ENCODE measurements around the gene MALT1.

MALT1 gene

GRCh38 chr18:58777471-58777870, 106.2 kb downstream of the MALT1 start:
- no peak for DNase-seq (ENCODE audit: low spot score)
- TF ChIP-seq CTCF (IDR thresholded peaks at IDR 0.05; ENCODE audit: extremely low read depth, missing control alignments): no peak

GRCh38 chr18:58779529-58779928, 108.3 kb downstream of the MALT1 start:
- no peak for DNase-seq (ENCODE audit: low spot score)
- TF ChIP-seq CTCF (IDR thresholded peaks at IDR 0.05; ENCODE audit: extremely low read depth, missing control alignments): no peak

- DNase-seq (ENCODE audit: low spot score): no peak
- TF ChIP-seq CTCF (IDR thresholded peaks at IDR 0.05; ENCODE audit: extremely low read depth, missing control alignments): no peak
Measured at GRCh38 chr18:58780045-58780444, 108.8 kb downstream of the MALT1 start.

GRCh38 chr18:58781627-58782194, 110.4 kb downstream of the MALT1 start:
- TF ChIP-seq CTCF (IDR thresholded peaks at IDR 0.05; ENCODE audit: extremely low read depth, missing control alignments): peak; percentile 85
- DNase-seq (ENCODE audit: low spot score): peak; percentile 72

GRCh38 chr18:58784601-58785137, 113.4 kb downstream of the MALT1 start:
- TF ChIP-seq CTCF (IDR thresholded peaks at IDR 0.05; ENCODE audit: extremely low read depth, missing control alignments): no peak

GRCh38 chr18:58785171-58785805, 114.0 kb downstream of the MALT1 start:
- DNase-seq (ENCODE audit: low spot score): no peak
- TF ChIP-seq CTCF (IDR thresholded peaks at IDR 0.05; ENCODE audit: extremely low read depth, missing control alignments): no peak

More at GRCh38 chr18:58784601-58785137, 113.4 kb downstream of the MALT1 start:
- no peak for DNase-seq (ENCODE audit: low spot score)

- no peak for TF ChIP-seq CTCF (IDR thresholded peaks at IDR 0.05; ENCODE audit: extremely low read depth, missing control alignments)
- DNase-seq (ENCODE audit: low spot score): no peak
Measured at GRCh38 chr18:58785870-58786269, 114.6 kb downstream of the MALT1 start.
